ENCODE results near the gene ATL1.
"Not testable (repeated sequence)": the region's sequence is repeated elsewhere in the genome, so short reads cannot be mapped to it uniquely, and the experiment has no call there.

Gene ATL1

DNA sequence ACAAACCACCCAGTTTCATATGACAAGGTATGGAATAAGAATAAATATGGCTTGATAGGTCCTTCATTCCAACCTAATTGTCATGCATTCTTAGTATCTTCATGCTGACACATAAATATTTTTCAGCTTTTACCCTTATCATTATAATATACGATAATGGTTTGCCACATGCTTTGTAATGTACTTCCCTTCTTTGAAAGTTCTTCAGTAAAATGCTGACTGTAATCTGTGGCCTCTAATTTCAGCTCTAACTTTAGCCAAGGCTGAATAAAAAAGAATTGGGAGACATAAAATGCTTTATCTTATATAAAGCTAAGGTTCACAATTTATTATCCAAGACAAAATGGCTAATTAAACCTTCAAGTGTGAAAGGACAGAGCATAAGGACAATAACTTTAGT is 24.9 kb upstream of the ATL1 start:
- no peak for DNase-seq

DNA sequence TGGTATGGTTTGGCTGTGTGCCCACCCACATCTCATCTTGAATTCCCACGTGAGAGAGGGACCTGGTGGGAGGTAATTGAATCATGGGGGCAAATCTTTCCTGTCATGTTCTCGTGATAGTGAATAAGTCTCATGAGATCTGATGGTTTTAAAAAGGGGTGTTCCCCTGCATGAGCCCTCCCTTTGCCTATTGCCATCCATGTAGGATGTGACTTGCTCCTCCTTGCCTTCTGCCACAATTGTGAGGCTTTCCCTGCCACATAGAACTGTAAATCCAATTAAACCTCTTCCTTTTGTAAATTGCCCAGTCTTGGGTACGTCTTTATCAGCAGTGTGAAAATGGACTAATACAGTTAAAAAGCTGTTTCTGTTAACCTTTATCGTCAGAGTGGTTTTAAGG is 21.9 kb upstream of the ATL1 start:
- not testable (repeated sequence) for DNase-seq

DNA sequence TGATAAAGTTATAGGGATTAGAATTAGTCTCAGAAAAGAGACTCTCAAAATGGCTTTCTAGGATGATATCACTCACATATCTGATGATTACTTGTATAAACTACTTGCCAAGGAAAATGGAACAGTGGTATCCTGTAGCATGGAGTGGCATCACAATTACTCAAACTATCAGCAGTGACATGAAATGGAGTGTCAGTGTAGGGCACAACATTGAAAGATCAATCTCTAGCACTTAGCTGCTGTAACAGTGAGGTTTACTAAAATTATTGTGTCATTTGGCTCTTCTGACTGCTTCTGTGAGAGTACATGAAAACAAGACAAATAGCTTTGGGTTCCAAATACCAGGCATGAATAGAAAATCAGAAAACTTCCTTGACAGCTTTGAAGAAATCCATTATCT is 20.9 kb upstream of the ATL1 start:
- no peak for DNase-seq

DNA sequence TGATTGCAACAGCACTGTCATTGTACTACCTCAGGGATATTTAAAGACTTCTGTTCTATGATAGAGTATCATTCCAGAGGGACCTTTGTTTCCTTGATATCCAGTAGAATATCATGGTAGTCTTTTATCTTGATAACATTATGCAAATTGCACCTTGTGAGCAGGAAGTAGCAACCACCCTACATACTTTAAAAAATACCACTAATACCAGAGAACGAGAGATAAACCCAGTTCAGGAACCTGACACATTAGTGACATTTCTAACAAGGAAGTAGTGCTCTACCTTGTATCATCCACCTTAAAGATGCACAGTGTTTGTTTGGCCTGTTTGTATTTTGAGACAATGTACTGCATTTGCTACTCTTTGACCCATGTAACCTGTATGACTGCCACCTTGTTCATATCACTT is 18.8 kb upstream of the ATL1 start:
- DNase-seq = no peak

DNA sequence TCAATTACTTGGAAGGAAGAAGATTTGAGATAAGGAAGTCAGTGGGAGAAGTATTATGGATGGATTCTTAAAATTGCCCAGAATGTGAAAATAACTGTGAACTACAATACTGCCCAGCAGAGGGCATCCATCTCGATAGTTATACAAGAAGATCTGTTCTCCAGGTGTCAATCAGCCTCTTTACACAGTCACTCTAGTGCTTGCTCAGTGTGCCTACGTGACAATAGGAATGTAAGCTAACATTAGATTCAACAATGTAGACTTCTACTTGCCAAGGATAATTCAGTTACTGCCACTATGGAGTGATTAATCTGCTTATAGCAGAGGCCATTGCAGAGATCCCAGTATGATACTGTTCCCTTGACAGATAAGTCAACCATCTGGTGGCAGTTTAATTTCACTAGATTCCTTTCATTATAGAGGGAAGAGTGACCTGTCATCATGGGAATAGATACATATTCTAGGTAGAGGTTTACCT is 17.0 kb upstream of the ATL1 start:
- DNase-seq = peak; percentile 63 to 92 (median 79)

DNA sequence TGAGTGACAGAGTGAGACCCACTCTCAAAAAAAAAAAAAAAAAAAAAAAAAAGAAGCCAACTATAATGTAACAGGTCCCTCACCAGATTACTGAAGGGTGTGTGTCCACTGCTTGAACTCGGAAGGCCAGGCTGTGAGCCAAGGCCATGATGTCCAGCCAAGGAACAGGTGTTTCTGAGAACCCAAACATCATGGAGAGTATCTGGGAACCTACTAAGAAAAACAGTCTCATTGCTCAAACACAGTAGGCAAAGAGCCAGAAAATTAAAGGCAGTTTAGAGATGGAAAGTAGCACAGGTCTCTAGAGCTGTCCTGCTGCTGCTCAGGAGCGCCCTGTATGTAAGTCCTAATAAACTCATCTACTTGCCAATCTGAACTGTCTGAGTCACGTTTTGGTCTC is 15.0 kb upstream of the ATL1 start:
- DNase-seq = no peak

DNA sequence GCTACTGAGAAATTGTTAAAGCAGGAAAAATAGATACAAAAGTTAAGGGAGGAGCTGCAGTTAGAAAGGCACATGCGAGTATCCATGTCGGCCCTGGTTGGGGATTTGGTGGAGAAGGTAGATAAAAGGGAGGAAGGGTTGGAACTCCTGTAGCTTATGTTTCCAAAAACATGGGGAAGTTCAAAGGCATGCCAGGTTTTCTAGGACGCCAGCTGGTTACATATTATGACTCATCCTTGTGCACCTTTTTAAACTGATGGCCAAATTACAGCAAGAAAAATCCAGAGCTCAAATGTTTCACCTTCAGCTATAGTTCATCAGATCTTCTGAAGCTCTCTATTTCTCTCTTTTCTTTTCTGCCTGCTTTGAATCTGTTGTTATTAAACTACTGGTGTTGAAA is 14.3 kb upstream of the ATL1 start:
- no peak for DNase-seq

DNA sequence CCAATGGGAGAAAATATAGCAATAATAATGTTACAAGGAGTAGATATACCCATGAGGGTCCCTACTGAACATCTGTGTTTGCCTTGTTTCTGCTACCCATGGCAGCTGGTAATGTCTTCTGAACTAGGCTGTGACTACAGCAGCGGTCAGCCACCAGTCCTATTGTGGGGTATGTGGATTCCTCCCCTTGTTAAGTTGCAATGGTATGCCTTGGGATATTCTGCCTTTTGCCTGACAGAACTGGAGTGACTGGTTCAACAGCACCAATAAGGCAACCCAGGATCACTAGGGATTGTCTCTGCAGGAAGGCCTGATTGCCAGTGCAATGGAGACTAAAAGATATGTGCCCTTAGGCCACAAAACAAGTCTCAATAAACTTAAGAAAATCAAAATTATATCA is 9.7 kb upstream of the ATL1 start:
- no peak for DNase-seq

DNA sequence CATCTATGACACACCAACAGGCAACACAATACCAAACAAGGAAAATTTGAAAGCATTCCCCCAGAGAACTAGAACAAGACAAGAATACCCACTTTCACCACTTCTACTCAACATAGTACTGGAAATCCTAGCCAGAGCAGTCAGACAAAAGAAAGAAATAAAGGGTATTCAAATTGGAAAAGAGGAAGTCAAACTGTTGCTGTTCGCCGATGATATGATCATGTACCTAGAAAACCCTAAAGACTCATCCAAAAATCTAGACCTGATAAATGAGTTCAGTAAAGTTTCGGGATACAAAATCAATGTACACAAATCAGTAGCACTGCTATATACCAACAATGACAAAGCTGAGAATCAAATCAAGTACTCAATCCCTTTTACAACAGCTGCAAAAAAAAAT is 8.1 kb upstream of the ATL1 start:
- DNase-seq = no peak

DNA sequence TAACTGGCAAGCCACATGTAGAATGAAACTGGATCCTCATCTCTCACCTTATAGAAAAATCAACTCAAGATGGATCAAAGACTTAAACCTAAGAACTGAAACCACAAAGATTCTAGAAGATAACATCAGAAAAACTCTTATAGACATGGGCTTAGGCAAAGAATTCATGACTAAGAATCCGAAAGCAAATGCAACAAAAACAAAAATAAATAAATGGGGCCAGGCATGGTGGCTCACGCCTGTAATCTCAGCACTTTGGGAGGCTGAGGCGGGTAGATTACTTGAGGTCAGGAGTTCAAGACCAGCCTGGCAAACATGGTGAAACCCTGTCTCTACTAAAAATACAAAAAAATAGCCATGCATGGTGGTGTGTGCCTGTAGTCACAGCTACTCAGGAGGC is 7.1 kb upstream of the ATL1 start:
- not testable (repeated sequence) for DNase-seq

DNA sequence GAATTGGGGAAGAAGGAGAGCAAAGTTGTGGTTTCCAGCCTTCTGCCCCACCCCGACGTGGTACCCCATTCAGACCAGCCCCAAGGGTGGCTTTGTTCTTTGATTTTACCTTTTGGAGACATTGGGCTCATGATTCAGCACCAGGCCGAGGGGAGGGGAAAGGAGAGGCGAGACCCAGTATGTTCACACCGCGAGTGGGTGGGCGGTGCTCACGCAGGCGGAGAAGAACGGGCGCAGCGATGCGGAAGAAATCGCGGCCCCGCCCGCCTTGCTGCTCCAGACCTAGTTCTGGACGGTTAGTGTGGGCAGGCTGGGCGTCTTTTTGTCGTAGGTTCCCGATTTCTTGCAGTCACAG is 963 bp downstream of the ATL1 start:
- DNase-seq = peak; percentile 80 to 94 (median 94)

DNA sequence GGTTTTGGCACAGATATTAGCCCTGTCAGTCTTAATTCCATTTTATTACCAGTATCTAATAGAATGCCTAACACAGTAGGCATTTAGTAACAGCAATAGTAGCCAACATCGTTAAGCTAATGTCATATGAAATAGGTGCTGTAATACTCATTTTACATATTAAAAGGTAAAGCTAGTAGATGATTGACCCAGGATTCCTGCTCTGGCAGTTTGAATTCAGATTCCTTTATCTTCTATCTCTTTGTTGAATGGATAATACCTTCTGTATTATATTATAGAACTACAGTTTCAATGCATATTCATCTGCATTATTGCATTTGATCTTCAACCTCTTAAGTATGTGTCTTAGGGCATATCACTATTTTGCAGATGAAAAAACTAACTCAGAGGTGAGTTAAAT is 2.9 kb downstream of the ATL1 start:
- DNase-seq = no peak

DNA sequence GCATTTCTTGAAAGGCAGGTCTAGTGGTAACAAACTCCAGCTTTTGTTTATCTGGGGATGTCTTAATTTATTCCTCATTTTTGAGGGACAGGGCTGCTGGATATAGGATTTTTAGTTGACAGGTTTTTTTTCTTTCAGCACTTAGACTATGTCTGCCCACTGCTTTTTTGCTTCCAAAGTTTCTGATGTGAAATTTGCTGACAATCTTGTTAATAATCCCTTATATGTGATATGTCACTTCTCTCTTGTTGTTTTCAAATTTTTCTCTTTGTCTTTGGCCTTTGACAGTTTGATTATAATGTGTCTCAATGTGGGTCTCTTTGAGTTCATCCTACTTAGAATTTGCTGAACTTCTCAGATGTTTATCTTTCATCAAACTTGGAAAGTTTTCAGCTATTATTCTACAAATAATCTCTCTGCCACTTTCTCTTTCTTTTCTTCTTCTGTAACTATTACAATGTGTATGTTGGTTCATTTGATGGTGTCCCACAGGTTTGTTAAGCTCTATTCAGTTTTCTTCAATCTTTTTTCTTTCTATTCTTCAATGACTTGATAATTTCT is 9.8 kb downstream of the ATL1 start:
- DNase-seq = no peak

DNA sequence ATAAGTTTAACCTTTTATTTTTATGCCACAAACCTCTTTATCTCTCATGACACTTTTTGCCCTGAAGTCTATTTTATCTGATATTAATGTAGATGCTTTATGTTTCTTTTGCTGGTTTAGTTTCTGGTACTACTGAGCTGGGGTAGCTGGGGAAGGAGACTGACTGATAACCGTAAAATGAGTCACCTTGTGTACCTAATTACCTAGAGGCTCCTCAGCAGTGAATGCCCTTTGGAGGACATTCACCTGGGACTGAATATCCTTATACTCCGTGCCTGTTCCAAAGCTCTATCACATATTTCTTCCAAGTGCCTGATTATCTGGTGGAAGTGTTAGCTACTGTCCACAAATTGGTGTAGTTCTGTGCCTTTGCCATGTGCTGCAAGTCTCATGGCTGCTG is 13.9 kb downstream of the ATL1 start:
- DNase-seq = no peak

DNA sequence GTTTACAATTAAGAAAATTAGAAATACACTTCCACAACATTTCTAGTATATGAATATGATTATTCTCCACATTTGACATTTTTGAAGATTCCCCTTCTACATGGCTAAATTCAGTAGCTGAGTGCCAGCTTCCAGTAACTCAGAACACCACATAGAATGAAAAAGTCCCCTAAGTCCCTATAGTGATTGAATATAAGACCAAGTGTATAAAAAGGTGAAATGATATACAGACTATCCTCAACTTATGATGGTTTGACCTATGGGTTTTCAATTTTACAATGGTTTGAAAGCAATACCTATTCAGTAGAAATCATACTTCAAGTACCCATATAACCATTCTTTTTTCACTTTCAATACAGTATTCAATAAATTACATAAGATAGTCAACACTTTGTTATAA is 15.8 kb downstream of the ATL1 start:
- no peak for DNase-seq

DNA sequence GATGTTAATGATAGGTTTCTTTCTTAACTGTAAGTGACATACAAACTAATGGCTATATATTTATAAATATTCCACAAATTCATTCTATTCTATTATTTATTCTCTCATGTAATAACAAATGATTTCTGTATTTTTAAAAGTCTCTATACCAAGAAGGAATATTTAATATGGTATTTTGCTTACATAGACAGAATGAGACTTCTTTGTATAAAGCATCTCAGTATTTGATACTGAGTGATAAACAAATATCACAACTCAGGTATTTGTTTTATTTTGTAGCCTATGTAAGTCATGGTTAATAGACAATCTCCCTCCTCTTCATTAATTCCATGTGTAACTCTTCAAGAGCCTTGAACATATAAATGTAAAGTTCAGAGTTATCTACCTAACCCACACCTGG is 18.0 kb downstream of the ATL1 start:
- no peak for DNase-seq

DNA sequence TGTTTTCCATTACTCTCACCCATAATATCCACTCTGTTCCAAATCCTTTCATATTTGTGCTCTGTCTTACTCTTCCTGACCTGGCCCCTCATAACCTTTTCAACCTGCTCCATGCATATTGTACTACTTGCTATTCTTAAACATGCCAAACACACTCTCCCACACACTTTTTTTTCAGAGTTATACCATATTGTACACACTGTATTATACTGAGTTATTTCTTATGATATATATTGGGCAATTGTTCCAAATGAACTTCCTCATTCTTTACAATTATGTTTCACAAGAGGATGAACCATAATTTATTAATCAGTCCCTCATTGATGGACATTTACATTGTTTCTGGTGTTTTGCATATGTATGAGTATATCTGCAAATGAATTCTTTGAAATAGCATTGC is 18.5 kb downstream of the ATL1 start:
- DNase-seq = no peak

DNA sequence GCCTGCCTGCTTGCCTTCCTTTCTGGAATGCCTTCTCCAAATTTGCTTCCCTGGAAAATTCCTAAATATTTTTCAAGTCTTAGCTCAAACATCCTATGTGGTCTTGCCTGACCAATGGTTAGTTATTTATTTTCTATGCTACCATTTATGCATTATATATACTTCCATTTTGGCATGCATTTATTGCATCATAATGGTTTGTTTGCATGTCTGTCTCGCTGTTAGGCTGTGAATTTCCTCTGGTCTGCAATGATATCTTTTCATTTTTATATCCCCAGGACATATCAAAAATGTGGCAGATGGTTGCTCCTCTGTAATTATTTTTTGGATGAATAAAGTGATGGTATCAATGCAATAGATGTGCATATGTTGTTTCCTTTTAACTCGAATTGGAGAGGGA is 30.5 kb downstream of the ATL1 start:
- DNase-seq = no peak

DNA sequence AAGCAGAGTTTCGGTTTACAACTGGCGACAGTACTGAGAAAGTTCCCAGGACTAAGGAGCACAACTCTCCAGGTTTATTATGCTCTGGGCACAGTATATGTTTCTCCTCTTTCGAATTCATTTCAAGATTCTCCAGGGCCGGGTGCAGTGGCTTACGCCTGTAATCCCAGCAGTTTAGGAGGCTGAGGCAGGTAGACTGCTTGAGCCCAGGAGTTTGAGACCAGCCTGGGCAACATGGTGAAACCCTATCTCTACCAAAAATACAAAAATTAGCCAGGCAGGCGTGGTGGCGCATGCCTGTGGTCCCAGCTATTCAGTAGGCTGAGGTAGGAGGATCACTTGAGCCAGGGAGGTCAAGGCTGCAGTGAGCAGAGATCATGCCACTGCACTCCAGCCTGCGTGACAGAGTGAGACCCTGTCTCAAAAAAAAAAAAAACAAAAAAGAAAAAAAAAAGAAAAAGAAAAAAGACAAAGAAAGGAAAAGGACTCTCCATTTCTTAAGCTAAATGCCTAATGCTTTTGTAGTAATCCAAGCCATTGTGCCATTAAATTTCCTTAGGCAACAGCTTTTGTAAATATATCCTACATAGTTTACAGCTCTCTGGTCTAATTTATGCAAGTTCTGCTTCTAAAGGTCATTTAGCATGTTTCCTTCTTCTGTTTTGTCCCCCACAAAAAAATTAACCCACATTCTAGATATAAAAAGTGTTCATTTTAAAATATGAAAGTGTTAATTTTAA is 34.8 kb downstream of the ATL1 start:
- DNase-seq = no peak

DNA sequence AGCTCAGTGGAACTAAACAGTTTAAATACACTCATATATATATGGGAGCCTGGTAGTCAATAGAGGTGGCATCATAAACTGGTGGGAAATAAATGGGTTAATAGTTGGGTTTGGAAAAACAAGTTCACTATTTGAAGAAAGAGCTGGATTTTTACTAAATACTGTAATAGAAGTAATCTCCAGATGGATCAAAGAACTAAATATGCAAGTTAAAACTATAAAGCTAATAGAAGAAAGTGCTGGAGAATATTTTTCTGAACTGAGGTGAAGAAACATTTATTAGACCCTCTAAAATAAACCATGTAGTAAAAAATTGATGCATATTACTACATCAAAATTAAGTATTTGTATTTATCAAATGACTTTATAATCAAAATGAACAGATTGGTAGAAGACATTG is 38.8 kb downstream of the ATL1 start:
- DNase-seq = no peak

DNA sequence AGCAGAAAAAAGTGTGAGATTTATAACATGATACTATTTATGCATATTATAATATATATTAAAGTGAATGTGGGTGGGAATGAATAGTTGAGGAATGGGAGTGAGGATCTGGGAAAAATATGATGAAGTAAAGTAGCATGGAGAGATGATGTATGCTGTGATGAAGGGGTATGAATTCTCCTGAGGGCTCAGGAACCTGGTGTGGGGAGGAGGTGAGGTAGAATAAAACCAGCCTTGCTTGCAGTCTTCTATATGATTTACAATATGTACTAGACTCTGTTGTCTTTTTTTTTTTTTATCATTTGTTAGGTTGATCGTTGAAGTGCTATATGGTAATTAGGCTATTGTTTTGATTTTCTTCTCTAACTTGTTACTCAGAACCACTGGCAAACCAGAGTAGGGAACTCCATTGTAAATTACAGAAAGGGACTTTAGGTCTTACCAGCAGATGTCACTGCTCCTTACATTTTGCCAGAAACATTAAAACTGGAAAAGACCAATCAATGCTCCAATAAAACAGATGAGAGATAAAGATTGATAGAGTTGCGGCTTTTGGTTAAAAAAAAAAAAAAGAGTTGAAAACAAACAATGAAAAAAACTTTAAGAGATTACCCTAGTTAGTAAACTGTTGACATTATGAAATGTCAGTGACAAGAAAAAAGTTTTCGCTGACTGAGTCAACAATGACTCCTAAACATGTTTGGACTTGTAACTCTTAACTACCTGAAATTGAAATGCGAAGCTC is 39.9 kb downstream of the ATL1 start:
- peak in 2 of 3 experiments; percentile 18 to 68 for DNase-seq

DNA sequence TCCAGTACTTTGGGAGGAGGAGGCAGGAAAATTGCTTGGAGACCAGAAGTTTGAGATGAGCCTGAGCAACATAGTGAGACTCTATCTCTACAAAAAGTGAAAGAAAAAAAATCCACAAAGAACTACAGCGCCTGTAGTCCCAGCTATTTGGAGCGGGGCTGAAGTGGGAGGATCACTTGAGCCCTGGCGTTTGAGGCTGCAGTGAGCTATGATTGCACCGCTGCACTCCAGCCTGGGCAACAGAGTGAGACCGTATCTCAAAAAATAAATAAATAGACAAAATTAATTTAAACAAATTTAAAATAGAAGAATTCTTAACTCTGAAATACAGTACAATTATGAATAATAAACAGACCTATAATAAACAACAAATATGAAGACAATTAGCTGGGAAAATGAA is 40.9 kb downstream of the ATL1 start:
- DNase-seq = peak in 1 of 3 experiments; percentile 8

DNA sequence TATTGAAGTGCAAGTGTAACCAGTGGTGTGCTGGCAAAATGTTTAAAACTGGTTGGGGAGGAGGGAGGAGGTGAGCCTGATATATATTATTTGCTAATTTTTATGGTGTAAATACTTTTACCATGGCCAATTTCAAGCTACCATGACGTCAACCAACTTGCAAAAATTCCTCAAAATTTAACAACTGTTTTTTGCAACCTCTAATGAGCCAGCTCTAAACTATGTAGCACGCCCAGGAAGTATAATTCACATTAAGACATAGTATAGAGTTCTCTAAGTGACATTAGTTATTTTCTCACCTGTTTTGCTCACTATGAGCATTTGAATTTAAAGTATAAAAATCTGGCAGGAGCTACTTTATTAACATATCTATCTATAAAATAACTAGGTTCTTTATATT is 41.4 kb downstream of the ATL1 start:
- no peak for DNase-seq

DNA sequence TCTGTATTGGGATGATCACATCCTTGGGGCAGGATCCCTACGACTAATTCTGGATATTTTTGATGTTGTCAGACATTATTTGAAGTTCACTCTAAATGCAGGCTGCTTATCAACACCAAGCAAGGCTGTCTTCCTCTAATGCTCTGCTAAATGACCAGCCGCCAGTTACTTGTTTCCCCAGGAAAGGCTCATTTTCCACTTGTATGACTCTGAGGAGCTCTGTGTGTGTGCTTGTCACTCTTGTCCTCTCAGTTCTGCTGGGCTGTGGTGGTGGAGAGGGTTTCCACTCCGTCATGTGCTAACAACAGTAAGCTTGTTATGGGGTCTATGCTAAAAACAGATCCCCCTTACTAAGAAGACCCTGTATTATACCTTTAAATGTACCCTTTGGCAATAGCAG is 42.1 kb downstream of the ATL1 start:
- DNase-seq = no peak

Data from NCI-H1417 (cell line).